Stomach smooth muscle (tissue), 2 donors: ENCODE measurements around the gene COX14.

ENCODE experiments used
- H3K27ac ChIP-seq: one replicate; pipeline ENCODE4 v1.7.0; 2013; ENCODE audit warnings: mild to moderate bottlenecking, low read length, inconsistent platforms
- H3K27me3 ChIP-seq, 2 donors: one replicate each; pipeline ENCODE4 v1.7.0; 2013; ENCODE audit warnings: low read length in 2 of 2; ENCODE audit not compliant: insufficient read depth in 2 of 2, control insufficient read depth in 1 of 2
- H3K36me3 ChIP-seq, 2 donors: one replicate each; pipeline ENCODE4 v1.7.0; 2013; ENCODE audit warnings: low read length in 2 of 2; ENCODE audit not compliant: control insufficient read depth in 2 of 2, insufficient read depth in 2 of 2
- H3K4me1 ChIP-seq: one replicate; pipeline ENCODE4 v1.7.0; 2013; ENCODE audit warnings: low read length; ENCODE audit not compliant: control insufficient read depth, insufficient read depth
- H3K4me3 ChIP-seq, 2 donors: one replicate each; pipeline ENCODE4 v1.7.0; 2013; ENCODE audit warnings: low read length in 2 of 2
- H3K9ac ChIP-seq, 2 donors: one replicate each; pipeline ENCODE4 v1.7.0; 2013; ENCODE audit warnings: low read length in 2 of 2, mild to moderate bottlenecking in 1 of 2
- H3K9me3 ChIP-seq, 2 donors: one replicate each; pipeline ENCODE4 v1.7.0; 2013; ENCODE audit warnings: low read length in 2 of 2; ENCODE audit not compliant: control insufficient read depth in 2 of 2
- donor health status: healthy.
- donor health status: Pancreatic carcinoma.

Gene COX14

GRCh38 chr12:50085615-50086072, 26.4 kb upstream of the COX14 start:
- Histone ChIP-seq H3K4me1 (peaks cover 5% of the 10 kb centered on the region), H3K9ac (peak overlapping the region; percentile 71 to 80), H3K9me3 (no peaks in the 10 kb centered on the region), H3K36me3 (peaks cover 30 to 37% of the 10 kb centered on the region in 2 donors), H3K27me3 (no peaks in the 10 kb centered on the region), H3K4me3 (peak overlapping the region; percentile 65 to 91), H3K27ac (peak overlapping the region; percentile 84)

- Histone ChIP-seq H3K4me1 (peaks cover 5% of the 10 kb centered on the region), H3K36me3 (peaks cover 30 to 37% of the 10 kb centered on the region in 2 donors), H3K4me3 (peak overlapping the region; percentile 65 to 91), H3K27me3 (no peaks in the 10 kb centered on the region), H3K9ac (peak overlapping the region; percentile 71 to 80), H3K27ac (peak overlapping the region; percentile 84), H3K9me3 (no peaks in the 10 kb centered on the region)
These were observed 25.9 kb upstream of the COX14 start for GRCh38 chr12:50086148-50086547.

- no peak overlapping the region for H3K9ac ChIP-seq
- H3K4me3 ChIP-seq: no peak overlapping the region
- H3K4me1 ChIP-seq: peaks cover 5% of the 10 kb centered on the region
- H3K27me3 ChIP-seq: no peaks in the 10 kb centered on the region
- H3K36me3 ChIP-seq: peaks cover 33 to 40% of the 10 kb centered on the region in 2 donors
- no peak overlapping the region for H3K27ac ChIP-seq
- no peaks in the 10 kb centered on the region for H3K9me3 ChIP-seq
These were observed 24.9 kb upstream of the COX14 start for GRCh38 chr12:50087151-50087550.

GRCh38 chr12:50087995-50088394, 24.0 kb upstream of the COX14 start:
- no peaks in the 10 kb centered on the region for H3K9me3 ChIP-seq
- H3K27ac ChIP-seq: no peak overlapping the region
- H3K4me1 ChIP-seq: peaks cover 5% of the 10 kb centered on the region
- no peaks in the 10 kb centered on the region for H3K27me3 ChIP-seq
- H3K4me3 ChIP-seq: no peak overlapping the region
- H3K9ac ChIP-seq: no peak overlapping the region
- peaks cover 37 to 40% of the 10 kb centered on the region in 2 donors for H3K36me3 ChIP-seq

- no peak overlapping the region for H3K27ac ChIP-seq
- no peak overlapping the region for H3K9ac ChIP-seq
- H3K9me3 ChIP-seq: no peaks in the 10 kb centered on the region
- H3K36me3 ChIP-seq: peaks cover 41 to 43% of the 10 kb centered on the region in 2 donors
- no peaks in the 10 kb centered on the region for H3K27me3 ChIP-seq
- peaks cover 5% of the 10 kb centered on the region for H3K4me1 ChIP-seq
- no peak overlapping the region for H3K4me3 ChIP-seq
These were observed 23.3 kb upstream of the COX14 start for GRCh38 chr12:50088577-50089335.

GRCh38 chr12:50089730-50090129, 22.3 kb upstream of the COX14 start:
- Histone ChIP-seq H3K27me3 (no peaks in the 10 kb centered on the region), H3K9ac (no peak overlapping the region), H3K4me3 (no peak overlapping the region), H3K36me3 (peaks cover 48 to 52% of the 10 kb centered on the region in 2 donors), H3K9me3 (no peaks in the 10 kb centered on the region), H3K4me1 (peaks cover 5% of the 10 kb centered on the region), H3K27ac (no peak overlapping the region)

- Histone ChIP-seq H3K36me3 (peaks cover 53 to 55% of the 10 kb centered on the region in 2 donors), H3K4me3 (no peak overlapping the region), H3K9ac (no peak overlapping the region)
These were observed 21.6 kb upstream of the COX14 start for GRCh38 chr12:50090391-50090790.

GRCh38 chr12:50097952-50098351, 14.1 kb upstream of the COX14 start:
- Histone ChIP-seq H3K4me3 (no peak overlapping the region), H3K9me3 (no peaks in the 10 kb centered on the region), H3K27ac (no peak overlapping the region), H3K9ac (no peak overlapping the region), H3K27me3 (no peaks in the 10 kb centered on the region), H3K36me3 (peaks cover 51 to 60% of the 10 kb centered on the region in 2 donors), H3K4me1 (no peaks in the 10 kb centered on the region)

More at GRCh38 chr12:50090391-50090790, 21.6 kb upstream of the COX14 start:
- Histone ChIP-seq H3K9me3 (no peaks in the 10 kb centered on the region), H3K27me3 (no peaks in the 10 kb centered on the region), H3K4me1 (peaks cover 5% of the 10 kb centered on the region), H3K27ac (no peak overlapping the region)

GRCh38 chr12:50099302-50100008, 12.6 kb upstream of the COX14 start:
- no peak overlapping the region for H3K27ac ChIP-seq
- H3K4me1 ChIP-seq: peaks cover 13% of the 10 kb centered on the region
- H3K9ac ChIP-seq: no peak overlapping the region
- H3K36me3 ChIP-seq: peaks cover 42 to 51% of the 10 kb centered on the region in 2 donors
- no peaks in the 10 kb centered on the region for H3K27me3 ChIP-seq
- H3K4me3 ChIP-seq: no peak overlapping the region
- no peaks in the 10 kb centered on the region for H3K9me3 ChIP-seq

GRCh38 chr12:50100561-50100960, 11.5 kb upstream of the COX14 start:
- no peaks in the 10 kb centered on the region for H3K27me3 ChIP-seq
- H3K9ac ChIP-seq: no peak overlapping the region
- no peak overlapping the region for H3K27ac ChIP-seq
- H3K9me3 ChIP-seq: no peaks in the 10 kb centered on the region
- H3K4me1 ChIP-seq: peaks cover 20% of the 10 kb centered on the region
- H3K36me3 ChIP-seq: peaks cover 33 to 44% of the 10 kb centered on the region in 2 donors
- H3K4me3 ChIP-seq: no peak overlapping the region
